HS-27A (cell line): ENCODE data around the gene ACTR3C.
"Not testable (repeated sequence)": the region's sequence is repeated elsewhere in the genome, so short reads cannot be mapped to it uniquely, and the experiment has no call there.

ENCODE experiments used
- DNase-seq: peaks from one replicate; pipeline ENCODE4 v3.0.0-alpha.2; 2012; ENCODE audit warnings: low read depth, missing footprints

Gene ACTR3C

GRCh38 chr7:150283111-150283510, 40.2 kb downstream of the ACTR3C start:
- DNase-seq, result not testable (repeated sequence)

GRCh38 chr7:150281681-150282403, 41.5 kb downstream of the ACTR3C start:
- DNase-seq, result not testable (repeated sequence)

GRCh38 chr7:150278383-150278782, 45.0 kb downstream of the ACTR3C start:
- DNase-seq, result not testable (repeated sequence)

- DNase-seq, result not testable (repeated sequence)
Measured at GRCh38 chr7:150276132-150276695, 47.1 kb downstream of the ACTR3C start.

- DNase-seq, result not testable (repeated sequence)
Measured at GRCh38 chr7:150271898-150272297, 51.4 kb downstream of the ACTR3C start.

- DNase-seq, result not testable (repeated sequence)
Measured at GRCh38 chr7:150270101-150270824, 53.1 kb downstream of the ACTR3C start.

GRCh38 chr7:150268798-150269197, 54.5 kb downstream of the ACTR3C start:
- not testable (repeated sequence) for DNase-seq

GRCh38 chr7:150268287-150268686, 55.1 kb downstream of the ACTR3C start:
- DNase-seq, result not testable (repeated sequence)

GRCh38 chr7:150266953-150267665, 56.2 kb downstream of the ACTR3C start:
- DNase-seq, result not testable (repeated sequence)

GRCh38 chr7:150262656-150263055, 60.7 kb downstream of the ACTR3C start:
- DNase-seq, result not testable (repeated sequence)

GRCh38 chr7:150247745-150248144, 75.6 kb downstream of the ACTR3C start:
- not testable (repeated sequence) for DNase-seq

GRCh38 chr7:150245208-150245607, 78.1 kb downstream of the ACTR3C start:
- DNase-seq, result not testable (repeated sequence)

- DNase-seq, result not testable (repeated sequence)
Measured at GRCh38 chr7:150242935-150243334, 80.4 kb downstream of the ACTR3C start.

- not testable (repeated sequence) for DNase-seq
Measured at GRCh38 chr7:150225444-150225843, 97.9 kb downstream of the ACTR3C start.

- not testable (repeated sequence) for DNase-seq
Measured at GRCh38 chr7:150222083-150222972, 101.0 kb downstream of the ACTR3C start.

- DNase-seq, result not testable (repeated sequence)
Measured at GRCh38 chr7:150220673-150221181, 102.6 kb downstream of the ACTR3C start.

GRCh38 chr7:150219941-150220658, 103.2 kb downstream of the ACTR3C start:
- not testable (repeated sequence) for DNase-seq

- DNase-seq, result not testable (repeated sequence)
Measured at GRCh38 chr7:150206848-150207247, 116.5 kb downstream of the ACTR3C start.

- DNase-seq, result not testable (repeated sequence)
Measured at GRCh38 chr7:150205866-150206265, 117.5 kb downstream of the ACTR3C start.

GRCh38 chr7:150204577-150204976, 118.8 kb downstream of the ACTR3C start:
- DNase-seq, result not testable (repeated sequence)
